OCI-LY3 (cell line): Measurements from ENCODE around the gene EIF4G3.
"Not testable (repeated sequence)": the region's sequence is repeated elsewhere in the genome, so short reads cannot be mapped to it uniquely, and the experiment has no call there.

Experiments used
- H2AFZ ChIP-seq: fragments of 200-600, 300-600 bp; shearing (Covaris generic); 2 replicates; pipeline ENCODE4 v1.6.0; 2014; ENCODE audit warnings: antibody characterized with exemption, low read depth, low read length
- H3K27ac ChIP-seq: fragments of 200-600, 300-600 bp; sonication (generic); 2 replicates; pipeline ENCODE4 v1.5.1; 2014; ENCODE audit warnings: mild to moderate bottlenecking, low read length, moderate library complexity, mixed read lengths
- H3K27me3 ChIP-seq: fragments of 200-600, 300-600 bp; sonication (generic); 2 replicates; pipeline ENCODE4 v1.6.1; 2014; ENCODE audit warnings: low read depth, low read length, mixed read lengths
- H3K36me3 ChIP-seq: fragments of 200-600, 300-600 bp; sonication (generic); replicated peaks from 2 replicates; pipeline ENCODE3; 2014; ENCODE audit warnings: low read depth, low read length, mixed read lengths
- H3K4me1 ChIP-seq: fragments of 300-600, 200-600 bp; sonication (generic); 2 replicates; pipeline ENCODE4 v1.6.1; 2014; ENCODE audit warnings: low read length, mixed read lengths
- H3K4me2 ChIP-seq: fragments of 200-600, 300-600 bp; sonication (generic); 2 replicates; pipeline ENCODE4 v1.6.1; 2014; ENCODE audit warnings: low read length, mixed read lengths
- H3K4me3 ChIP-seq: fragments of 300-600, 200-600 bp; sonication (generic); 2 replicates; pipeline ENCODE4 v1.5.1; 2014; ENCODE audit warnings: antibody characterized with exemption, mild to moderate bottlenecking, low read length, moderate library complexity
- H3K79me2 ChIP-seq: fragments of 300-600, 200-600 bp; shearing (Covaris generic); 2 replicates; pipeline ENCODE4 v1.6.1; 2014; ENCODE audit warnings: mild to moderate bottlenecking, low read length, mixed read lengths
- H3K9ac ChIP-seq: fragments of 300-600, 200-600 bp; shearing (Covaris generic); 2 replicates; pipeline ENCODE4 v1.6.0; 2014; ENCODE audit warnings: mild to moderate bottlenecking, low read length, moderate library complexity
- H3K9me3 ChIP-seq: fragments of 200-600, 300-600 bp; shearing (Covaris generic); 2 replicates; pipeline ENCODE4 v1.6.1; 2014; ENCODE audit warnings: low read length, mixed read lengths; ENCODE audit not compliant: insufficient read depth
- H4K20me1 ChIP-seq: fragments of 200-600, 300-600 bp; sonication (generic); 2 replicates; pipeline ENCODE4 v1.6.1; 2016; ENCODE audit warnings: low read length, mixed read lengths; ENCODE audit not compliant: insufficient read depth
- EZH2phosphoT487 ChIP-seq: fragments of 200-600 bp; shearing (Covaris generic); IDR thresholded peaks from 2 replicates; pipeline ENCODE4 v1.6.1; 2018; ENCODE audit warnings: antibody characterized with exemption, mixed run types, low read depth
- TF ChIP-seq, protein P1 (sequence below): fragments of 200-600, 300-600 bp; sonication (generic); IDR thresholded peaks from 2 replicates; pipeline ENCODE4 v1.5.1; 2014; ENCODE audit warnings: antibody characterized with exemption, low read length, low read depth

Gene EIF4G3

GRCh38 chr1:20854529-20854928, 322.2 kb downstream of the EIF4G3 start:
- Histone ChIP-seq H4K20me1 (no peaks in the 10 kb centered on the region), H3K27me3 (no peaks in the 10 kb centered on the region), H3K4me3 (no peak overlapping the region), H3K36me3 (peaks cover 11% of the 10 kb centered on the region), H3K9me3 (no peaks in the 10 kb centered on the region), H3K9ac (no peak overlapping the region), H3K4me2 (no peak overlapping the region), H3K27ac (no peak overlapping the region), H3K4me1 (no peaks in the 10 kb centered on the region), H3K79me2 (no peaks in the 10 kb centered on the region), H2AFZ (no peak overlapping the region)
- no peak for TF ChIP-seq EZH2phosphoT487
- TF ChIP-seq, protein P1, sequence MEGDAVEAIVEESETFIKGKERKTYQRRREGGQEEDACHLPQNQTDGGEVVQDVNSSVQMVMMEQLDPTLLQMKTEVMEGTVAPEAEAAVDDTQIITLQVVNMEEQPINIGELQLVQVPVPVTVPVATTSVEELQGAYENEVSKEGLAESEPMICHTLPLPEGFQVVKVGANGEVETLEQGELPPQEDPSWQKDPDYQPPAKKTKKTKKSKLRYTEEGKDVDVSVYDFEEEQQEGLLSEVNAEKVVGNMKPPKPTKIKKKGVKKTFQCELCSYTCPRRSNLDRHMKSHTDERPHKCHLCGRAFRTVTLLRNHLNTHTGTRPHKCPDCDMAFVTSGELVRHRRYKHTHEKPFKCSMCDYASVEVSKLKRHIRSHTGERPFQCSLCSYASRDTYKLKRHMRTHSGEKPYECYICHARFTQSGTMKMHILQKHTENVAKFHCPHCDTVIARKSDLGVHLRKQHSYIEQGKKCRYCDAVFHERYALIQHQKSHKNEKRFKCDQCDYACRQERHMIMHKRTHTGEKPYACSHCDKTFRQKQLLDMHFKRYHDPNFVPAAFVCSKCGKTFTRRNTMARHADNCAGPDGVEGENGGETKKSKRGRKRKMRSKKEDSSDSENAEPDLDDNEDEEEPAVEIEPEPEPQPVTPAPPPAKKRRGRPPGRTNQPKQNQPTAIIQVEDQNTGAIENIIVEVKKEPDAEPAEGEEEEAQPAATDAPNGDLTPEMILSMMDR = no peak

DNA sequence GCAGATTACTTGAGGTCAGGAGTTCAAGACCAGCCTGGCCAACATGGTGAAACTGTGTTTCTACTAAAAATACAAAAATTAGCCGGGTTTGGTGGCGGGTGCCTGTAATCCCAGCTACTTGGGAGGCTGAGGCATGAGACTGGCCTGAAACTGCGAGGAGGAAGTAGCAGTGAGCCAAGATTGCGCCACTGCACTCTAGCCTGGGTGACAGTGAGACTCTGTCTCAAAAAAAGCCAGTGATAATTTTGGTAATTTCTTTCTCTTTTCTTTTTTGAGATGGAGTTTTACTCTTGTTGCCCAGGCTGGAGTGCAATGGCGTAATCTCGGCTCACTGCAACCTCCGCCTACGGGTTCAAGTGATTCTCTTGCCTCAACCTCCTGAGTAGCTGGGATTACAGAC, 324.9 kb downstream of the EIF4G3 start:
- H4K20me1 ChIP-seq, H3K4me1 ChIP-seq, H3K4me2 ChIP-seq, H2AFZ ChIP-seq, H3K79me2 ChIP-seq, H3K9ac ChIP-seq, H3K4me3 ChIP-seq, H3K9me3 ChIP-seq, H3K36me3 ChIP-seq, H3K27me3 ChIP-seq, H3K27ac ChIP-seq: not testable (repeated sequence)

- H3K9me3 ChIP-seq = no peaks in the 10 kb centered on the region
- no peak overlapping the region for H3K4me3 ChIP-seq
- no peaks in the 10 kb centered on the region for H4K20me1 ChIP-seq
- no peaks in the 10 kb centered on the region for H3K79me2 ChIP-seq
- H3K4me1 ChIP-seq = no peaks in the 10 kb centered on the region
- H2AFZ ChIP-seq = no peak overlapping the region
- H3K27ac ChIP-seq = no peak overlapping the region
- TF ChIP-seq EZH2phosphoT487 = no peak
- TF ChIP-seq, protein P1 = no peak
- H3K36me3 ChIP-seq = peaks cover 8% of the 10 kb centered on the region
- no peak overlapping the region for H3K9ac ChIP-seq
- H3K4me2 ChIP-seq = no peak overlapping the region
- no peaks in the 10 kb centered on the region for H3K27me3 ChIP-seq
Observed at GRCh38 chr1:20850021-20850420, 326.7 kb downstream of the EIF4G3 start.

DNA sequence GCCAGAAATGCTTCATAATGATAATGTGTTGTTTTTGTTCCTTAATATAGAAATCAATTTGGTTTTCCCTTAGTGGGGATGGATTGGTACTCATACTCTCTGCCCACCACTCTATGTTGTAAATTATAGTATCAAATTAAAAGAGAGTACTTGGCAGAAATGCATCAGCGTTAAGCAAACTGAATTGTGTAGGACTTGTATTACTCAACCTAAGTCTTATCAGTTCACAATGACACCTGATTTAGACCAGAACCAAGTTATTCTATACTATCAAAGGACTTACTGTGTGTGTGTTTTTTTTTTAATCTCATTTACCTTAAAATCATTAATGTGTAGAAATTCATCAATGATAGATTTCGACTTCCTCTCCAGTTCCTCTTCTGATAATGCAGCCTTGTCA, 327.6 kb downstream of the EIF4G3 start:
- H4K20me1 ChIP-seq = no peaks in the 10 kb centered on the region
- no peaks in the 10 kb centered on the region for H3K4me1 ChIP-seq
- no peak overlapping the region for H3K9ac ChIP-seq
- no peak overlapping the region for H2AFZ ChIP-seq
- no peak overlapping the region for H3K4me2 ChIP-seq
- no peaks in the 10 kb centered on the region for H3K79me2 ChIP-seq
- no peaks in the 10 kb centered on the region for H3K27me3 ChIP-seq
- TF ChIP-seq, protein P1 = no peak
- TF ChIP-seq EZH2phosphoT487 = no peak
- peaks cover 8% of the 10 kb centered on the region for H3K36me3 ChIP-seq
- no peaks in the 10 kb centered on the region for H3K9me3 ChIP-seq
- H3K4me3 ChIP-seq = no peak overlapping the region
- H3K27ac ChIP-seq = no peak overlapping the region

DNA sequence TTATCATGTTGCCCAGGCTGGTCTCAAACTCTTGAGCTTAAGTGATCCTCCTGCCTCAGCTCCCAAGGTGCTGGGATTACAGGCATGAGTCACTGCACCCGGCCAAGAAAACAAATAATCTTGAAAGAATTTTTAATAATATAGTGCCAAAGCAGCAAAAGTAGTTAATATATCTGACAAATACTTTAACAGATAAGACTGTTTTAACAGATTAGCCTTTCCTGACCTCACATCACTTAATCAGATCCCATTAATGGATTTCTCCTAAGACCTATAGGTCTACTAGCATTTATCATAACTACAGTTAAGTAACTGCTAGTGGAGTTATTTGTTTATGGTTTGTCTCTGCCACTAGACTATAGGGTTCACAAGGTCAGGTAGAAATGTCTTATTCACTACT, 328.5 kb downstream of the EIF4G3 start:
- TF ChIP-seq, protein P1 = no peak
- no peak for TF ChIP-seq EZH2phosphoT487
- Histone ChIP-seq H4K20me1 (no peaks in the 10 kb centered on the region), H3K36me3 (peaks cover 3% of the 10 kb centered on the region), H3K4me1 (no peaks in the 10 kb centered on the region), H3K27ac (no peak overlapping the region), H3K9ac (no peak overlapping the region), H3K9me3 (no peaks in the 10 kb centered on the region), H3K79me2 (no peaks in the 10 kb centered on the region), H2AFZ (no peak overlapping the region), H3K27me3 (no peaks in the 10 kb centered on the region), H3K4me3 (no peak overlapping the region), H3K4me2 (no peak overlapping the region)
